ENCODE data around the gene SLC11A1.
A peak's percentile ranks its signal among the peaks of the same experiment; 100 is the strongest.

SLC11A1 gene

DNA sequence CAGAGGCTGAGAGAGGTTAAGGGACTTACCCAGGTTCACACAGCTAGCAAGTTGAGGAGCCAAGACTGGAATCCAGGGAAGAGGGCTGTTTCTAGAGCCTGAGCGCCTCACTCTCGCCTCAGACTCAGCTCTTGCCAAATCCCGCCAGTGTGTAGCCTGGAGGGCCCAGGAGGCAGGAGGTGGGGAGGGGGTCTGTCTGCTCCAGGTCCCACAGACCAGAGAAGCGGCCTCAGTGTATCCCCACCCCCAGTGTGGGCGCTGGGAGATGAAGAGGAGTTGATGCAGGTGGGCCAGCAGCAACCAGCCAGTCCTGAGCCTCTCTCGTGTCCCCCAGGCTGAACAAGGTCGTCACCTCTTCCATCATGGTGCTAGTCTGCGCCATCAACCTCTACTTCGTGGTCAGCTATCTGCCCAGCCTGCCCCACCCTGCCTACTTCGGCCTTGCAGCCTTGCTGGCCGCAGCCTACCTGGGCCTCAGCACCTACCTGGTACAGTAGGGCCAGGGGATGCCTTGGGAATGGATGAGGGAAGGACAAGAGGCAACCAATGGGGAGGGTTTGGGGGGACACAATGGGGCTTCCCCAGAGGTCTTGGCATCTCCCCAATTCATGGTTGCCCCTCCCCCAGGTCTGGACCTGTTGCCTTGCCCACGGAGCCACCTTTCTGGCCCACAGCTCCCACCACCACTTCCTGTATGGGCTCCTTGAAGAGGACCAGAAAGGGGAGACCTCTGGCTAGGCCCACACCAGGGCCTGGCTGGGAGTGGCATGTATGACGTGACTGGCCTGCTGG, 12.4 kb downstream of the SLC11A1 start:
- no peak for DNase-seq (ENCODE audit: low spot score)

DNA sequence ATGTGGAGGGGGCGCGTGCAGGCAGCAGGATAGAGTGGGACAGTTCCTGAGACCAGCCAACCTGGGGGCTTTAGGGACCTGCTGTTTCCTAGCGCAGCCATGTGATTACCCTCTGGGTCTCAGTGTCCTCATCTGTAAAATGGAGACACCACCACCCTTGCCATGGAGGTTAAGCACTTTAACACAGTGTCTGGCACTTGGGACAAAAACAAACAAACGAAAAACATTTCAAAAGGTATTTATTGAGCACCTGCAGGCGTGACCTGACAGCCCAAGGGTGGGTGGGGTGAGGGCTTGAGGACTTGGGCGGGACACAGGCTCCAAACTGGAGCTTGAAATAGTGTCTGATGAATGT, 13.0 kb downstream of the SLC11A1 start:
- no peak for DNase-seq (ENCODE audit: low spot score)

GRCh38 chr2:218395456-218395825, 13.4 kb downstream of the SLC11A1 start:
- no peak for DNase-seq (ENCODE audit: low spot score)

DNA sequence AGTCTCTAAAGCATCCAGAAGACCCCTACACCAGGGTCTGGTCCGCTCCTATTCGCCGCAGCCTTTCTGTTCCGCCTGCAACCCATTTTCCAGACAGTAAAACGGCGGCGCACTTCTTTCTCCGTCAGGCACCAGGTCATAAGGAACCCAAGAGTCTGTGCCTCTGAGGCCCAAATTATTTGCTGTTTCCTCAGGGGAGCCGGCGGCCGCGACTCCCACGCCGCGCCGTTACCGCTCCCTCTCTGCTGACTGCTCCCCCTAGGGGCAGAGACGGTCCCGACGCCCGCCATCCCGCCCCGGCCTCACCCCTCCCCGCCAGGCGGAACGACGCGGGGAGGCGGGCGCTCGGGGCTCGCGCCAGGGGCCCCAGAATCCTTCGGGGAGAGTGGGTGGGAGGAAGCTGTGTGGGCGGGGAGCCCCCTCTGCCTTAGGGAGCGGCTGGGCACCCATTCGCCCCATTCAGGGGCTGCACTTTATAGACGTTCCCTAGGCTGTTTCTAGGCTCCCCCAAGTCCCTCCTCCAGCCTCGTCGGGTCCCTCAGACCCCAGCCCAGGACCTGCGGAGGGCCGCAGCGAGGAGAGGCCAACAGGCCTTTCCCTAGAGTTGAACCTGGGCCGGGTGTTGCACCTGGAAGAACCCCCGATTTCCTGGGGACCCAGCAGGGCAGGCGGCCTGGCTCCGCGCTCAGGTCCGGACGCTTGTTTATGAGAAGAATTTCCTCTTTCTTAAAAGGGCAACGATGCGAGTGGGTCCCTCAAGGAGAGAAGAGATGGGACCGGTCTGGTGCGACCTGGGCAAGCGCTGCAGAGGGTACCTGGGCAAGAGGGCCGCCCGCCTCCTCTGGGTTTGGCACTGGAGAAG, 14.0 kb downstream of the SLC11A1 start:
- DNase-seq (ENCODE audit: low spot score) = peak; percentile 95

GRCh38 chr2:218396688-218397462, 14.8 kb downstream of the SLC11A1 start:
- peak; percentile 72 for DNase-seq (ENCODE audit: low spot score)

DNA sequence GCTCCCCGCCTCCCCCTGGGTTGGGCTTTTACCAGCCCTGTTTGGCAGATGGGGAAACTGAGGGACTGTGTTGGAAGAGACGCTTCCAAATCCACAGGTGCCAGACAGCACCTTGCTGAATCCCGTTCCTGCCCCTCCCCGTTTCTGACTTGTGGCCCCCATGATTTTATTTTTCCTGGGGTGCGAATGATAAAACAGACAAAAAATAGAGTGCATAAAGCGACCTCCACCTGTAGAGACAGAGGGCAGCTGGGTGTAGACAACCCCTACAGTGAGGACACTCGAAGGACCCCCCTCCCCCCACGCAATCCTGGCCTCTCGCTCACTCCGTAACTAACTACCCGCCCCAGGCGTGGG, 15.4 kb downstream of the SLC11A1 start:
- no peak for DNase-seq (ENCODE audit: low spot score)

DNA sequence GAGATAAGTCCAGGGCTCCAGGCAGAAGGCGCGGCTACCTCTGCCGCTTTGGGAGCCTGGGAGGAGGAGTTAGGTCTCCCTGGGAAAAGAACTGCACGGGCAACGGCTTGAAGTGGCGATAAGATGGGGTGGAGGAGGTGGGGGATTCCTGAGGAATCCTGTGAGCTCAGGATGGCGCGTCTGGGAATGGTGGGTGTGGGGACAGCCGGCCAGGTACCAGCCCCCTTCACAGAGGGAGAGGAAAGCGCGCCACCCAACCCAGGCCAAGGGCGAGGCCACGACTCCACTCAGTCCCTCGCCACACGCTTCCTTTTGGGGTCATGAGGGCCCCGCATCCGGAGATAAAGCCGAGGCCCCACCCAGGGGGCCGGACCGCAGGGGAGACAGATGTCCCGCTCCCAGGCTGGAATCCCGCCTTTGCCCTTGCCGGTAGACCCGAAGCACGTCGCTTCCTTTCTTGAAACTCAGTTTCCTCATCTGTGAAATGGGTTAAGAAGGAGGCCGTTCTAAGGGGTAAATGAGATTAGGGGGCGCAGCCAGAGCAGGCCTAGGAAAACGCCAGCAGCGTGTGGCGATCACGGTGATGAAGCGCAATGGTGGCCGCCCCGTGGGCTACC, 15.9 kb downstream of the SLC11A1 start:
- peak; percentile 83 for DNase-seq (ENCODE audit: low spot score)

DNA sequence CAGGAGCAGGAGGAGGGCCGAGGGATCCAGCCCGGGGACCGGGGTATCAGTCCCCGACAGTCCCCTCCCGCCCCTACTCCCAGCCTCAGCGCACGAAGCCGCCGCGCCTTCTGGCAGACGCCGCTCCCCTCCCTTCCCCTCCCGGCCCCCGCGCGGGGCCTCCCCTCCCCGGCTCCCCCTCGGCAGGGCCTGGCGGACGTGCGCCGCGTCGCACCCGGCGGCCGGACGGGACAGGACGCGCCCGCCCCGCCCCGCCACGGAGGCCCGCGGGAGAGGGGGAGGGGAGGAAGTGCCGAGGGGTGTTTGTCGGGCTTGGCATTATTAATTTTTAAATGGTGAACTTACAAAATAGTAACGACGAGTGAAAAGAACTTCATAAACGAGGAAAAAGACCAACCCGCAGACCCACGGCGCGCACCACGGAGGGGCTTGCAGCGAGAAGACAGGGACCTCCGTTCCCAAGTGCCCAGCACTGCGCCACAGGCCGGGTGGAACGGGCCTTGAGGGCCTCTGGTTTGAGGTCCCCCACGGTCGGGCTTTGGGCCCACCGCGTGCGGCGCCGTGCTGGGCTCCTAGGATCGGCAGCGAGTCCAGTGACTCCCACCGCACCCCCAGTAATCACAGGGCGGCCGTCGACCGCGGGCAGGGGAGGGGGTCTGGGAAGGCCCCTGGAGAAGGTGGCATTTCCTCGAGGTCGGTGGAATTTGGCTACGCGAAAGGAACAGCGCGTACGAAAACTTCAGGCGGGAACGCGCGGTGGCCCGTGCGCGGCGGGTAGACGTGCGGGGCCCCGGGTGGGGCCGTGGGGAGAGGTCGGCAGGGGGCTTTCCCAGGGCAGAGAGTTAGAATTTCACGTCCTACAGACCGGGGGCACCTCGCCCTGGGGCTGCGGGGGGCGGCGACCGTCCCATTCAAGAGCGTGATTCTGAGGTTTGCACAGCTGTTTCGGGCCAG, 16.6 kb downstream of the SLC11A1 start:
- peak; percentile 83 for DNase-seq (ENCODE audit: low spot score)

DNA sequence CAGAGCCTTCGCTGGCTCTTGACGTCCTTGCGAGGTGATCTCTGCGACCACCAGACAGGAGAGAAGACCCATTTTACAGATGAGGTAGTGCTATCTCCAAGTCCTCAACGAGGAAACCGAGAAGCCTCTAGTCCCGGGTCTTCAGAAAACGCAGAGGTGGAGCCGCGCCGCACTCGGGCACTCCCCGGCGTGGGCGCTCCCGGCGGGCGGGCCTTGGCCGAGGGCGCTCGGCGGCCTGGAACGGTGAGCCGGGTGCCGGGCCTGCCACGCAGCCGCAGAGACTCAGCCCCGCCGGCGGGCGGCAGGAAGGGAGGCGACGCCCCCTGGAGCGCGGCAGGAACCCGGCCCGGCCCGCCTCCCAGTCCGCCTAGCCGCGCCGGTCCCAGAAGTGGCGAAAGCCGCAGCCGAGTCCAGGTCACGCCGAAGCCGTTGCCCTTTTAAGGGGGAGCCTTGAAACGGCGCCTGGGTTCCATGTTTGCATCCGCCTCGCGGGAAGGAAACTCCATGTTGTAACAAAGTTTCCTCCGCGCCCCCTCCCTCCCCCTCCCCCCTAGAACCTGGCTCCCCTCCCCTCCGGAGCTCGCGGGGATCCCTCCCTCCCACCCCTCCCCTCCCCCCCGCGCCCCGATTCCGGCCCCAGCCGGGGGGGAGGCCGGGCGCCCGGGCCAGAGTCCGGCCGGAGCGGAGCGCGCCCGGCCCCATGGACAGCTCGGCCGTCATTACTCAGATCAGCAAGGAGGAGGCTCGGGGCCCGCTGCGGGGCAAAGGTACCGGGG, 17.5 kb downstream of the SLC11A1 start, which contains the start of gene CTDSP1:
TSS of gene CTDSP1 (plus strand) at position 478 of the 776 bp plus-strand sequence. CDS start at position 701, 223 bp downstream.
- DNase-seq (ENCODE audit: low spot score) = peak; percentile 97

- peak; percentile 20 for DNase-seq (ENCODE audit: low spot score)
Observed at GRCh38 chr2:218400167-218400929, 18.3 kb downstream of the SLC11A1 start.

DNA sequence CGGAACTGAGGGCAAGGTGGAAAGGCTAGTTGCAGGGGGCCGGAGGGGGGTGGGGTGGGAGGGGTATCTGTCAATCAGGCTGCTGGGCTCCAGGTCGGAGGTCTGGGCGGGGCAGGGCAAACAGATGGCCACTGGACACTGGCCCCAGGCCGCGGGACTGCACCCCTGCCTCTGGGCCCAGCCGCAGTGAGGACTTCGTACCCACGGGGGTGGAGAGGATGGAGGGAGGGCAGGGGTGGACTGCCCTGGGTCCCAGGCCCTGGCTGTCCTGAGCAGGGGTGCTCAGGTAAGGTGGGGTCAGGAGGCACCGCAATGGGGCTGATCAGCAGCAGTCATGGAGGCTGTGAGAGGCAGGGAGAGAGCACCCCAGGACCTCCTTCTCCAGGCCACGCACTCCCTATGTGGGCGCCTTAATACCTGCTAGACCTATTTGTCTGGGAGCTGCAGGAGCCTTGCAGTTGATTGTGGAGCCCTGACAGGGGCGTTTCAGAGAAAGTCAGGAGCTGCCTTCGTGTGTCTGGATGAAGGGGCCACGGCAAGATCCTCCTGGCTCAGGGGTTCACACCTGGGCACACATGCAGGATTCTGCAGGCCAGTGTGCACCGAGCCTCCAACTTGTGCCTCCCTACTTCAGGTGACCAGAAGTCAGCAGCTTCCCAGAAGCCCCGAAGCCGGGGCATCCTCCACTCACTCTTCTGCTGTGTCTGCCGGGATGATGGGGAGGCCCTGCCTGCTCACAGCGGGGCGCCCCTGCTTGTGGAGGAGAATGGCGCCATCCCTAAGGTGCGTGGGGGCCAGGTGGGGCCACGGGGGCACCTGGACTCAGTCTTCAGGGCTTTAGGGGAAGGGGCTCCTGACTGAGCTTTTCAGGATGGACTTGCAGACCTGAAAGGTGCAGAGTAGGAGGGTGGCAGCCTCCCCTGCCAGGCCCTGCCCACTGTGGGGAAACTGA, 19.1 kb downstream of the SLC11A1 start:
- DNase-seq (ENCODE audit: low spot score) = no peak

GRCh38 chr2:218401890-218402289, 19.8 kb downstream of the SLC11A1 start:
- no peak for DNase-seq (ENCODE audit: low spot score)

DNA sequence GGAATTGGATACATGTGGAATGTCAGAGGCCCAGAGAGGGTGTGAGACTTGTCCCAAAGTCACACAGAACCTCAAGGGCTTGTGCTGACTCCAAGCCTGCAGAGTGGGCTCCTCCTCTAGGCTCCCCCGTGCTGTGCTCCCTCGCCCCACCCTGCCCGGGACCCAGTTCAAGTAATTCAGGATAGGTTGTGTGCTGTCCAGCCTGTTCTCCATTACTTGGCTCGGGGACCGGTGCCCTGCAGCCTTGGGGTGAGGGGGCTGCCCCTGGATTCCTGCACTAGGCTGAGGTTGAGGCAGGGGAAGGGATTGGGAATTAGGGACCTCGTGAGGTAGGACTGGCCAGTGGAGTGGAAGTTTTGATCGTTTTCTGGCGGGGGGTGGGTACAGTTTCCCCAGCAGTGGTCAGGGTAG, 20.4 kb downstream of the SLC11A1 start:
- no peak for DNase-seq (ENCODE audit: low spot score)

DNA sequence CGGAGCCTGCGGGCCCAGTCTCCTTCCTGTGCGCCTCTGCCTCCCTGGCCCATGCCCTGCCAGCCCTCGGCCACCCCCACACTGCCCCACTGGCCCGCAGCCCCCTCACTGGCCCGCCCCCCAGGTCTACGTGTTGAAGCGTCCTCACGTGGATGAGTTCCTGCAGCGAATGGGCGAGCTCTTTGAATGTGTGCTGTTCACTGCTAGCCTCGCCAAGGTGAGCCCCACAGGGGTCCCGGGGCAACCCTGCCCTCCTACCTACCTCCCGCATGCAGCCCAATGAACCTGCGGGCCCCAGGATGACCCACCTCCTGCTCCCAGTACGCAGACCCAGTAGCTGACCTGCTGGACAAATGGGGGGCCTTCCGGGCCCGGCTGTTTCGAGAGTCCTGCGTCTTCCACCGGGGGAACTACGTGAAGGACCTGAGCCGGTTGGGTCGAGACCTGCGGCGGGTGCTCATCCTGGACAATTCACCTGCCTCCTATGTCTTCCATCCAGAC, 20.9 kb downstream of the SLC11A1 start:
- no peak for DNase-seq (ENCODE audit: low spot score)

GRCh38 chr2:218403810-218404209, 21.7 kb downstream of the SLC11A1 start:
- DNase-seq (ENCODE audit: low spot score) = no peak

GRCh38 chr2:218404351-218405085, 22.4 kb downstream of the SLC11A1 start:
- DNase-seq (ENCODE audit: low spot score) = no peak

- no peak for DNase-seq (ENCODE audit: low spot score)
Observed at GRCh38 chr2:218405086-218405745, 23.1 kb downstream of the SLC11A1 start.

All from kidney tubule cell (primary cell).